RWPE1 (cell line): ENCODE data around the gene CBLB.
"Not testable (repeated sequence)": the region's sequence is repeated elsewhere in the genome, so short reads cannot be mapped to it uniquely, and the experiment has no call there.

Experiments used
- CTCF ChIA-PET: fragments of 350-600 bp; sonication (Branson Sonifier 250); formaldehyde crosslinking; extraction: SDS; loops from one replicate; lab custom pipeline; 2021; lab: Yijun Ruan, JAX
- POLR2A ChIA-PET: fragments of 400-600 bp; formaldehyde crosslinking; extraction: SDS; loops from one replicate; lab custom pipeline; 2020; ENCODE audit warnings: antibody characterized with exemption; ENCODE audit not compliant: low non-redundant PET; lab: Yijun Ruan, JAX
- DNase-seq: peaks from one replicate; pipeline ENCODE4 v3.0.0; 2012; ENCODE audit warnings: low spot score
- H3K27ac ChIP-seq: fragments of 450-650 bp; 2 replicates; pipeline ENCODE4 v1.5.1; 2017
- CTCF ChIP-seq: fragments of 450-650 bp; conservative IDR thresholded peaks from 2 replicates; pipeline ENCODE4 v1.5.1; 2017; ENCODE audit warnings: low read depth, mild to moderate bottlenecking

Gene CBLB

DNA sequence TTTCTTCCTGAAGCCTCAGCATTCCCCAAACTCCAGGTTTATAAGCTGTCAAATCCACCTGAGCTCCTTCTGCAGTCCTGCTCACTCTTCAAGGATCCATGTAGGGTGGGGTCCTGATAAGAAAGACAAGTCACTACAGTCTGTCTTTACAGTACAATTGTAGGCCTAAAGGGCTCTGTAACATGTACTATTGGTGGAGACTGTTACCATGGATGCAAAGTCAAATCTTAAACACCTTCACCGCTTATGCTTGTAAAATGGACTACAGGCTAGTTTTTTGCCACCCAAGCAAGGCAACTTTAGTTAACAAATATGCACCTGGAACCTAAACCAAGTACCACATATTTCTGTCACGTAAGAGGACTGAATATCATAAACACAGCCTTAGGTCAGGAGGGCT is 44.7 kb downstream of the CBLB start:
- ChIA-PET POLR2A (no interaction called here), CTCF (no interaction called here)
- TF ChIP-seq CTCF: no peak
- no peak for DNase-seq
- H3K27ac ChIP-seq: no peak overlapping the region

GRCh38 chr3:105823149-105823867 is 45.5 kb downstream of the CBLB start:
- CTCF ChIA-PET: no interaction called here
- DNase-seq: peak; percentile 62
- no peak overlapping the region for H3K27ac ChIP-seq
- no peak for TF ChIP-seq CTCF
- POLR2A ChIA-PET: no interaction called here

- no peak for DNase-seq
- POLR2A ChIA-PET: no interaction called here
- TF ChIP-seq CTCF: no peak
- H3K27ac ChIP-seq: no peak overlapping the region
- CTCF ChIA-PET: no interaction called here
Measured at GRCh38 chr3:105822171-105823123, 46.4 kb downstream of the CBLB start.

DNA sequence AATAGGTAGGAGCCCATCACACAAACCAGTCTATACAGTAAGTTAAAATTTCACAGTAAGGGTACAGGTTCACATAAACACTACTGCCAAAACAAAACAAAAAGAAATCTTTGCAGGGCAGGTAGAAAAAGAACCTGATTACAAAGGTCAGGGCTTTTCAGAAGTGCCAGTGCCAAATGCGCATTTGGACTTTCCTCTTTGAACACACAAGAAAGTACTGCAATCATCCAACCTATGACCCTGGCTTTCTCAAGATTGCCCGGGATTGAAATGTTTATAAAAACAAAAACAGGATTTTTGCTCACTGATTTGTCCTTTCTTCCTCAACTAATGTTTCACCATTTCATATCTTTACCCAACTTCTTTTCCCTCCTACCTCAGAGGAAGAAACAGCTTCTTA is 47.4 kb downstream of the CBLB start:
- CTCF ChIA-PET: no interaction called here
- no peak for DNase-seq
- TF ChIP-seq CTCF: no peak
- H3K27ac ChIP-seq: no peak overlapping the region
- POLR2A ChIA-PET: no interaction called here

DNA sequence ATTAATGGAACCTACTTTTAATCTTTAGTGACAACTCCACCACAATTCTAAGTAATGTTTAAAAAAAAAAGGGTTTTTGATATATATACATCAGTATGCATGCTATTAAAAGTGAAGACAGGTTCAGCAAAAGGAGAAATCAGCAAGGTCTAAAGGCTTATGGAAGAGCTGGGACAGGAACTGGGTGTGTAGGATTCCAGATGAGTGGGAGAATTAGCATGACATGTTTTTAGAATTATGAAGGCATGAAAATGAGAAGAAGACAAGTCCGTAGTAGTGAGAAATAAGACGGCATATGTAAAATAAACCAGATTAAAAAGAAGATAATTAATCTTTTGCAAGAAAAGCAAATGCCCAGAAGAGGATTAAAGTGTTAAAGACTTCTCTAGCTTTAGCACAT is 52.0 kb downstream of the CBLB start:
- TF ChIP-seq CTCF: no peak
- H3K27ac ChIP-seq: no peak overlapping the region
- ChIA-PET POLR2A (no interaction called here), CTCF (no interaction called here)
- DNase-seq: no peak

DNA sequence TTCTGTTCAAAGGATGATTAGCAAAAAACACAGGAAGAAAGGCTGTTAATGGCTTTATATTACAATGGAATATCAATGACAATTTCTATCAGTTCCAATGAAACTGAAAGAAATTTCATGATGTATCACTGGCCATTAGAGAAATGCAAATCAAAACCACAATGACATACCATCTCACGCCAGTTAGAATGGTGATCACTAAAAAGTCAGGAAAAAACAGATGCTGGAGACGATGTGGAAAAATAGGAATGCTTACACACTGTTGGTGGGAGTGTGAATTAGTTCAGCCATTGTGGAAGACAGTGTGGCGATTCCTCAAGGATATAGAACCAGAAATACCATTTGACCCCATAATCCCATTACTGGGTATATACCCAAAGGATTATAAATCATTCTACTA is 53.5 kb downstream of the CBLB start:
- CTCF ChIA-PET, POLR2A ChIA-PET, H3K27ac ChIP-seq, DNase-seq: not testable (repeated sequence)

DNA sequence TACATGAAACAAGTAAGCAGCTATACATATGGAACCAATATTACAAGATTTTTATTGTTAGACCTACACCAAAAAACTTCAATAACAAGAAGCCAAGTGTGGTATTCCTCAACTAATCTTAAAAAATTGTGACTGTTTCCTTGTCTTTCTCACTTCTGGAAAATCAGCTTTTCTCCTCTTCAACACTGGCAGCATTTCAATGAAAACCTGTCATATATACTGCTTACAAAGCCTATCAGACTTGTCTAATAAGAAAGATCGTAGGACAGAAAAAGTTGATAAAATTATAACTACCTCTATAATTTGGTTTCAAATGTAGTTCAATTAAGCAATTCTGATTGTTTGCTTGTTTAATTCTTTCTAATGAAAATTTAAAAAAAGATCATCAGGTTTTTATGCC is 55.1 kb downstream of the CBLB start:
- no peak for DNase-seq
- CTCF ChIA-PET: no interaction called here
- H3K27ac ChIP-seq: no peak overlapping the region
- POLR2A ChIA-PET: no interaction called here
- no peak for TF ChIP-seq CTCF
